ENCODE results near the gene MGAM2. TPM values are rescaled to one million over a fixed set of nuclear protein-coding genes. Genes with fewer than 3 reads are reported as not detected.

The MGAM2 gene
- total RNA-seq, 1 experiment from 2014 or later: 0.10 TPM

GRCh38 chr7:142108728-142109505 is 2.6 kb upstream of the MGAM2 start:
- BruUV-seq (replicated peaks): no TSS peak
- ChIA-PET POLR2A (no interaction called here), CTCF (no interaction called here)
- H3K9me3 ChIP-seq (ENCODE audit: control insufficient read depth, insufficient read depth, low read depth, low read length): no peaks in the 10 kb centered on the region
- TF ChIP-seq SIN3A (IDR thresholded peaks at IDR 0.05; ENCODE audit: borderline replicate concordance, insufficient read depth, low read depth, low read length) (no peak), CTCF (IDR thresholded peaks at IDR 0.05) (no peak), POLR2AphosphoS5 (IDR thresholded peaks at IDR 0.05; ENCODE audit: low read depth, low read length) (no peak), REST (IDR thresholded peaks at IDR 0.05; ENCODE audit: insufficient read depth in 1 of 2, low read depth in 2 of 2, low read length in 1 of 2) (no peak), TCF7L2 (IDR thresholded peaks at IDR 0.05; ENCODE audit: low read depth, low read length) (no peak)
- ATAC-seq (no peak), DNase-seq (ENCODE audit: low read depth, low spot score) (no peak)
- intact Hi-C loops (cut with micrococcal nuclease; ENCODE audit: unreplicated experiment) (no loop called here), in situ Hi-C loops (cut with HindIII; ENCODE audit: low pct_unique_long_range_greater_than_20kb, low sequenced_read_pairs) (no loop called here)
- H3K27ac ChIP-seq (ENCODE audit: low read length): no peak overlapping the region
- H3K4me3 ChIP-seq (ENCODE audit: low read depth in 2 of 2, low read length in 2 of 2): no peak overlapping the region
- no peaks in the 10 kb centered on the region for H3K36me3 ChIP-seq (ENCODE audit: control insufficient read depth, insufficient read depth, low read length)
- H3K4me1 ChIP-seq (ENCODE audit: control insufficient read depth, insufficient read depth, low read length): no peaks in the 10 kb centered on the region
- H3K27me3 ChIP-seq (ENCODE audit: control insufficient read depth, insufficient read depth, low read length): no peaks in the 10 kb centered on the region

- ChIA-PET CTCF (no interaction called here), POLR2A (no interaction called here)
- no peak overlapping the region for H3K4me3 ChIP-seq (ENCODE audit: low read depth in 2 of 2, low read length in 2 of 2)
- H3K27ac ChIP-seq (ENCODE audit: low read length): no peak overlapping the region
- ATAC-seq (no peak), DNase-seq (ENCODE audit: low read depth, low spot score) (no peak)
- no TSS peak for BruUV-seq (replicated peaks)
- in situ Hi-C loops (cut with HindIII; ENCODE audit: low pct_unique_long_range_greater_than_20kb, low sequenced_read_pairs) (no loop called here), intact Hi-C loops (cut with micrococcal nuclease; ENCODE audit: unreplicated experiment) (no loop called here)
- H3K27me3 ChIP-seq (ENCODE audit: control insufficient read depth, insufficient read depth, low read length): no peaks in the 10 kb centered on the region
- H3K36me3 ChIP-seq (ENCODE audit: control insufficient read depth, insufficient read depth, low read length): no peaks in the 10 kb centered on the region
- no peaks in the 10 kb centered on the region for H3K9me3 ChIP-seq (ENCODE audit: control insufficient read depth, insufficient read depth, low read depth, low read length)
- H3K4me1 ChIP-seq (ENCODE audit: control insufficient read depth, insufficient read depth, low read length): no peaks in the 10 kb centered on the region
- TF ChIP-seq POLR2AphosphoS5 (IDR thresholded peaks at IDR 0.05; ENCODE audit: low read depth, low read length): no peak
- TF ChIP-seq TCF7L2 (IDR thresholded peaks at IDR 0.05; ENCODE audit: low read depth, low read length): no peak
- no peak for TF ChIP-seq REST (IDR thresholded peaks at IDR 0.05; ENCODE audit: insufficient read depth in 1 of 2, low read depth in 2 of 2, low read length in 1 of 2)
- TF ChIP-seq CTCF (IDR thresholded peaks at IDR 0.05): no peak
- no peak for TF ChIP-seq SIN3A (IDR thresholded peaks at IDR 0.05; ENCODE audit: borderline replicate concordance, insufficient read depth, low read depth, low read length)
These were observed 1.4 kb upstream of the MGAM2 start for GRCh38 chr7:142110098-142110497.

Measured in Panc1 (cell line).